Transverse colon (tissue), 4 donors: Measurements from ENCODE around the gene SETMAR. TPM values are rescaled to one million over a fixed set of nuclear protein-coding genes. Genes with fewer than 3 reads are reported as not detected.
A peak's percentile ranks its signal among the peaks of the same experiment; 100 is the strongest.

Experiments
- DNase-seq: peaks from one replicate; pipeline ENCODE4 v3.0.0-alpha.2; 2019
- H3K27ac ChIP-seq, 4 donors: fragments of 200-600 bp; sonication (generic); 2 replicates each; pipeline ENCODE4 v1.5.1; 2016 to 2018; ENCODE audit warnings: inconsistent platforms in 4 of 4
- H3K27me3 ChIP-seq: fragments of 200-600 bp; sonication (generic); 2 replicates; pipeline ENCODE4 v1.5.1; 2017; ENCODE audit warnings: inconsistent platforms
- H3K36me3 ChIP-seq, 4 donors: fragments of 200-600 bp; sonication (generic); 2 replicates each; pipeline ENCODE4 v1.5.1; 2017 to 2019; ENCODE audit warnings: inconsistent platforms in 4 of 4
- H3K4me1 ChIP-seq, 4 donors: fragments of 200-600 bp; sonication (generic); 2 replicates each; pipeline ENCODE4 v1.5.1; 2017 to 2020; ENCODE audit warnings: inconsistent platforms in 4 of 4
- H3K4me3 ChIP-seq, 4 donors: fragments of 200-600 bp; sonication (generic); 1 replicate in 1 of 4; 2 replicates in 3 of 4; pipeline versions ENCODE4 v1.5.1 to v1.6.1; 2017 to 2019; ENCODE audit warnings: inconsistent platforms in 4 of 4
- H3K9me3 ChIP-seq, 2 donors: fragments of 200-600 bp; sonication (generic); 2 replicates each; pipeline ENCODE4 v1.5.1; 2017 to 2019; ENCODE audit warnings: inconsistent platforms in 2 of 2
- CTCF ChIP-seq, 5 experiments: fragments of 200-600 bp in 3 of 5; fragments of 450-650 bp in 2 of 5; sonication (generic) in 3 of 5; IDR thresholded peaks; 1 replicate in 2 of 5; 2 replicates in 3 of 5; pipeline ENCODE4 v1.5.1; 2016 to 2017; ENCODE audit warnings: antibody characterized with exemption in 5 of 5, inconsistent platforms in 3 of 5, mild to moderate bottlenecking in 2 of 5, moderate library complexity in 1 of 5
- EP300 ChIP-seq: sonication (generic); formaldehyde crosslinking; IDR thresholded peaks from one replicate; pipeline ENCODE4 v1.6.1; 2017; ENCODE audit warnings: antibody characterized with exemption, low read depth
- POLR2A ChIP-seq: fragments of 450-650 bp; IDR thresholded peaks from one replicate; pipeline ENCODE4 v1.6.1; 2016; ENCODE audit warnings: antibody characterized with exemption, mild to moderate bottlenecking, moderate library complexity
- POLR2AphosphoS5 ChIP-seq, 3 donors: sonication (generic); formaldehyde crosslinking; IDR thresholded peaks; one replicate each; pipeline ENCODE4 v1.6.1; 2016; ENCODE audit warnings: antibody characterized with exemption in 3 of 3
- WGBS, 2 donors: methylation state at CpG; one replicate each; pipeline ENCODE4 v1.1.5; 2018; ENCODE audit warnings: low coverage in 1 of 2; 5-methylcytosine and 5-hydroxymethylcytosine counted together
- in situ Hi-C, 4 donors: fragments of 200-750 bp; cut with MboI; loops; one replicate each; pipeline versions ENCODE4 v1.15.0 to v1.15.1; 2017; ENCODE audit warnings: low sequenced_read_pairs in 3 of 4, low pct_ligation_motif_present in 1 of 4, low pct_unique_long_range_greater_than_20kb in 1 of 4
- intact Hi-C: fragments of 100-400 bp; cut with DNase I; formaldehyde crosslinking; loops from one replicate; pipeline ENCODE4 v1.15.1; 2023; ENCODE audit warnings: low total_unique reads
- total RNA-seq, 4 donors: library from RNA; depleted of rRNA; stranded (reverse); fragments of >200 nt; gene quantifications; one replicate each; pipeline ENCODE4 v1.1.0, GENCODE V29; 2016

The SETMAR gene
- total RNA-seq, 4 donors from 2014 or later = 12.0 to 30.7 (median 15.9) TPM

- Histone ChIP-seq H3K4me3 (no peak overlapping the region), H3K9me3 (no peaks in the 10 kb centered on the region), H3K27me3 (no peaks in the 10 kb centered on the region), H3K4me1 (peaks cover 0 to 4% (median 2%) of the 10 kb centered on the region in 4 donors), H3K36me3 (no peaks in the 10 kb centered on the region), H3K27ac (no peak overlapping the region)
- intact Hi-C loops (no loop called here), in situ Hi-C loops (no loop called here)
- DNase-seq = no peak
- 75 to 77% methylated on average over 1 to 3 of the region's 3 CpGs for WGBS, 2 donors
- TF ChIP-seq EP300 = no peak
- no peak for TF ChIP-seq CTCF (IDR thresholded peaks at IDR 0.05)
- no peak for TF ChIP-seq POLR2A
- TF ChIP-seq POLR2AphosphoS5 (IDR thresholded peaks at IDR 0.05) = no peak
Measured at GRCh38 chr3:4310971-4311370, 7.8 kb downstream of the SETMAR start.

- no peak overlapping the region for H3K27ac ChIP-seq
- peaks cover 0 to 4% (median 1%) of the 10 kb centered on the region in 4 donors for H3K4me1 ChIP-seq
- no peak for TF ChIP-seq POLR2AphosphoS5 (IDR thresholded peaks at IDR 0.05)
- H3K9me3 ChIP-seq = no peaks in the 10 kb centered on the region
- DNase-seq = no peak
- H3K4me3 ChIP-seq = no peak overlapping the region
- in situ Hi-C loops = no loop called here
- H3K36me3 ChIP-seq = peaks cover 0 to 4% (median 2%) of the 10 kb centered on the region in 4 donors
- intact Hi-C loops = no loop called here
- no peaks in the 10 kb centered on the region for H3K27me3 ChIP-seq
Measured at GRCh38 chr3:4311496-4311895, 8.3 kb downstream of the SETMAR start.

- in situ Hi-C loops = no loop called here
Measured at GRCh38 chr3:4313606-4314293, 10.6 kb downstream of the SETMAR start.

GRCh38 chr3:4314688-4315087, 11.5 kb downstream of the SETMAR start:
- Histone ChIP-seq H3K27me3 (no peaks in the 10 kb centered on the region), H3K9me3 (no peaks in the 10 kb centered on the region), H3K4me3 (no peak overlapping the region), H3K27ac (no peak overlapping the region), H3K36me3 (peaks cover 0 to 9% (median 3%) of the 10 kb centered on the region in 4 donors), H3K4me1 (peaks cover 0 to 1% (median 0%) of the 10 kb centered on the region in 4 donors)
- in situ Hi-C loops (no loop called here), intact Hi-C loops (no loop called here)
- WGBS, 2 donors = 75 to 81% methylated on average over 4 of the region's 4 CpGs
- no peak for DNase-seq
- no peak for TF ChIP-seq POLR2AphosphoS5 (IDR thresholded peaks at IDR 0.05)
- peak in 1 of 5 experiments; percentile 20 for TF ChIP-seq CTCF (IDR thresholded peaks at IDR 0.05)

More at GRCh38 chr3:4313606-4314293, 10.6 kb downstream of the SETMAR start:
- H3K27ac ChIP-seq = no peak overlapping the region
- no peaks in the 10 kb centered on the region for H3K27me3 ChIP-seq
- H3K4me1 ChIP-seq = no peaks in the 10 kb centered on the region
- H3K36me3 ChIP-seq = peaks cover 0 to 9% (median 3%) of the 10 kb centered on the region in 4 donors
- no peak for TF ChIP-seq POLR2AphosphoS5 (IDR thresholded peaks at IDR 0.05)
- DNase-seq = no peak
- intact Hi-C loops = no loop called here
- no peaks in the 10 kb centered on the region for H3K9me3 ChIP-seq
- no peak overlapping the region for H3K4me3 ChIP-seq
- WGBS, 2 donors = 86 to 100% methylated on average over 1 to 4 of the region's 4 CpGs

GRCh38 chr3:4320096-4320911, 17.1 kb downstream of the SETMAR start:
- intact Hi-C loops = no loop called here
- peak overlapping the region; percentile 8 to 50 (median 12) for H3K27ac ChIP-seq

More at GRCh38 chr3:4320096-4320911, 17.1 kb downstream of the SETMAR start:
- H3K4me1 ChIP-seq = peaks cover 6 to 29% (median 16%) of the 10 kb centered on the region in 4 donors
- no peak for TF ChIP-seq POLR2A
- peak in 1 of 3 donors; percentile 48 for TF ChIP-seq POLR2AphosphoS5 (IDR thresholded peaks at IDR 0.05)
- H3K27me3 ChIP-seq = no peaks in the 10 kb centered on the region
- H3K36me3 ChIP-seq = peaks cover 0 to 9% (median 3%) of the 10 kb centered on the region in 4 donors
- H3K9me3 ChIP-seq = no peaks in the 10 kb centered on the region
- in situ Hi-C loops = no loop called here
- DNase-seq = no peak
- H3K4me3 ChIP-seq = no peak overlapping the region
